ENCODE results near the gene MRAS. TPM values are rescaled to one million over a fixed set of nuclear protein-coding genes. Genes with fewer than 3 reads are reported as not detected.

Gene MRAS
- total RNA-seq, 1 experiment from 2014 or later: 58.8 TPM

DNA sequence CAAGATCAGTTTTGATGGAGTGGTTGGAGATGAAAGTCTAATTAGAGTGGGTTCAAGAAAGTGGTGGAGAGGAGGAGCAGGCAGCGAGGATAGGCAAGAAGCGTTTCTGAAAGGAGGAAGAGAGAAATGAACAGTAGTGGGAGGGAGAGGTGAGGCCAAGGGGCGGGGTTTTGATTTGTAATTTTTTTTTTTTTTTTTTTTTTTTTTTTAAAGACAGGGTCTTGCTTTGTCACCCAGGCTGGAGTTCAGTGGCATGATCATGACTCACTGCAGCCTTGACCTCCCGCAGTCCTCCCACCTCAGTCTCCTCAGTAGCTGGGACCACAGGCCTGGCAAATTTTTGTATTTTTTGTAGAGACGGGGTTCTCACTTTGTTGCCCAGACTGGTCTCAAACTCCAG lies 36.6 kb downstream of the MRAS start:
- no peak for DNase-seq (ENCODE audit: low read depth)

DNA sequence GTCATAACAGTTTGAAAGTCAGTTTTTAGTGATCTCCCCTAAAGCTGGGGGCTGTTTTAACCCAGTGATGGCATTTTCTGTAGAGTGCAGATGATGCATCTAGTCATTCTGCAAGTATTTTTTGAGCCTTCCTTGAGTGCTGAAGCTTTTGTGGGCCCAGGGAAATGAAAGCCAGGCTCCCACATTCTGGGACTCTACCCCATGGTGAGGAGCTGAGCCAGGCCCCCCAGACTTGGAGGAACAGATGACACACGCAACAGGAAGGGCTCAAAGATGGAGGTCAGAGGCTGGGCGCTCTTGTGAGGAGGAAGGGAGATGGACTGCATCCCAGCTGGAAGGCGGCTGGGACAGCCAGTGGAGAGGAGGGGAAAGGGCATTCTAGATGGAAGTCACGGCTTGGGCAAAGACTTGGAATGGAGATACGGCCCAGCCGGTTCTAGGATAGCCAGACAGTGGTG lies 40.8 kb downstream of the MRAS start:
- DNase-seq (ENCODE audit: low read depth): no peak

DNA sequence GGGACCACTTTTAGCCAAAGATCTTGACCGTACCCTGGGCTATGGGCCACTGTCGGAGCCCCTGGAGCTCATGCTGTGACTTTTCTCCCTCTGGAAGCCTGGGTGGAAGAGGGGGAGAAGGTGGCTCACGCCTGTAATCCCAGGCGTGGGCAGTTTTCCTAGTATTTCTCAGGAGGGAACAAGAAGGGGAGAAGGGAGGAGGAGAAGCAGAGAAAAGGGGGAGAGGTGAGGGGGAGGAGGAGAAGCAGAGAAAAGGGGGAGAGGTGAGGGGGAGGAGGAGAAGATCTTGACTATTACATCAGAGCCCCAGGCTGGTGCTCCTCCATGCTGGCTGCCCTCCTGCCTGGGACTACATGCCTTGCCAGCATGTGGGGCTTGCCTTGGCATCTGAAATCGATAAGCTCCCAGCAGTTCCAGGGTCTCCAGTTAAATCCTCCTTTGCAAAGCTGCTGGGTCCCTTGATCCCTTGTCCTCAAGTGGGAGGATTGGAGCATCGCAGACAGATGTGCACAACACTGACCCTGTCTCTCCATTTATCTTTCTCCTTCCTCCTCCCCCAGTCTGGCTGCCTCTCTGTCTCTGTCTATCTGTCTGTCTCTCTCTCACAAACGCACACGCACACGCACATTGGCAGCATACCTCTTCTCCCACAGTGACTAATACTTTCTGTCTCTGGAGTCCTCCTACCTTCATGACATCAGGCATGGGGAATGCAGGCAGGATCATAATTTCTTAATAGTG lies 41.6 kb downstream of the MRAS start:
- peak; percentile 83 for DNase-seq (ENCODE audit: low read depth)

DNA sequence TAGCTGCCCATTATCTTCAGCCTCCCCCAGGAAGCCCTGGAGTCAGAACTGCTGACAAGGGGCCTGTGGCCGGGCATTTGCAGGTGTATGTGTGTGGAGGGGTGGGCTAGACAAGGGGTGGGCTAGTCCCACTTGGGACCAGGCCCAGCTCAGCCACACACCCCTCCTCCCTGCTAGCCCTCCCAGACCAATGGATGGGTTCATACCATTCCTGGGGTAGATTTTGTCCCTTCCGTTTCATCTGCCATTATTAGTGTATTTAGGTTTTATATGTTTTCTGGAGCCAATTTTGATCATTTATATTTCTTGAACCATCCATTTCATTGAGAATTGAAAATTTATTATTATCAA lies 42.2 kb downstream of the MRAS start:
- DNase-seq (ENCODE audit: low read depth): no peak

DNA sequence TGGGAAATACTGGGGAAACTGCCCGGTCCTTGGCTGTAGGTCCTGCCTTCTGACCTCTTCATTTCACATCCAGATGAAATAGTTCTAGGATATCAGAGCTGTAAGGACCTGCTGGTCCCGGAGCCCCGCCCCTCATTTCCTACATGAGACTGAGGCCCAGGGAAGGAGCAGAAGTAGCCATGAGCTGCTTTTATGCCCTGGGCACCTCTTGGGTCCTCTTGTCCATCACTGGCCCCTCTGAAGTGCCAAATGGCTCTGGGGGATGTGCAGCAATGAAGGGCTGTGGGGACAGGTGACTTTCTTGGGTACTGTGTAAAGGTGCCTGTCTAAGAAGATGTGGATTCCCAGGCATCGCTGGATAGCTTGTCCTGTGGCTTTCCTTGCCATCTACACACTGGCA lies 45.8 kb downstream of the MRAS start:
- no peak for DNase-seq (ENCODE audit: low read depth)

DNA sequence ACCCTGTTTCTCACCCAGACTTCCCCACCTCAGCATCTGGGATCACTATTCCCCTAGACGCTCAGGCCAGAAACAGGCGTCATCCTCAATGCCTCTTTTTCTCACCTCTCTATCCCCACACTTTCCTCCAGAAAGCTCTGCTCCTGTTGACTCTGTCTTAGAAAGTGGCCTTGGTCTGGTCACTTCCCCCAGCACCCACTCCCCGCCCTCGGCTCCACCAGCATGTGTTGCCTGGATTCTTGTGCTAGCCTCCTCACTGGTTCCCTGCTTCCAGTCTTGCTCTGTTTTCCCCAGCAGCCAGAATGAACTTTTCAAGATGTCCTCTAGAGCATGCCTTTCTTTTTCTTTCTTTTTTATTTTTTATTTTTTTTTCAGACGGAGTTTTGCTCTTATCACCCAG lies 46.3 kb downstream of the MRAS start:
- no peak for DNase-seq (ENCODE audit: low read depth)

DNA sequence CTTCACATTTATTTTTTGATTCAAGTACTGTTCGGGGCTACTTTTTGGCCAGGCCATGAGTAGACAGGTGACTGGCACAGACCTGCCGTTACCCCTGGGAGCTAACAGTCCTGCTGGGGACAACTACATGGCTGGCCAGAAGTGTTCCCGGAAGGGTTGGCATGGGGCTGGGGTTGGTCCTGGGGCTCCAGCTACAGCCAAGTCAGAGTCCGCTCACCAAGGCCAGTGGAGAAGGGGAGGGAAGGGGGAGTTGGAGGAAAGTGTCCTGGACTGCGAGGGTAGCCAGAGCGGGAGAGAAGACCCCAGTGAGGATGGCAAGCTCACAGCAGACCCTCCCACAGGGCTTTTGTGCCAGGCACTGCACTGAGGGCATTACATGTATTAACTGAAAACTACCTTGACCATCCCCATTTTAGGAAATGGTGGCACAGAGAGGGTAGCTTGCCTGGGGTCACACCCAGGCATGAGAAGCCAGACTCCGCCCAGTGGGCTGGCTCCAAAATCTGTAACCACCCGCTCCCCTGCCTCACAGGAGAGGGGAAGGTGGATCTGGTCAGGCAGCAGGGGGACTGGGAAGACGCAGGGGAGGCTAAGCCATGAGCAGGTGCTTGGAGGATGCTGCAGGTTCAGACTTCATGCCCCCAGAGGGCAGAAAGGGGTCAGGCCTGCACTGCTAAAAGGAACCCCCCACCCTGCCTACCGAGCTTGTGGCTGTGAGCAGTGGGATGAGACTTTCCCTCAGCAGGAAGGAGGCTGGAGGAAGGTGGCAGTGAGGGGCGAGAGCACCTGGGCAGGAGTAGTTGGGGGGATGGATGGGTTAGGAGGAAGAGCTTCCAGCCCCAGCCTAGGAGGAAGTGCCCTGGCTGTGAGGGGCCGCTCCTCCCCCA lies 47.7 kb downstream of the MRAS start:
- no peak for DNase-seq (ENCODE audit: low read depth)

DNA sequence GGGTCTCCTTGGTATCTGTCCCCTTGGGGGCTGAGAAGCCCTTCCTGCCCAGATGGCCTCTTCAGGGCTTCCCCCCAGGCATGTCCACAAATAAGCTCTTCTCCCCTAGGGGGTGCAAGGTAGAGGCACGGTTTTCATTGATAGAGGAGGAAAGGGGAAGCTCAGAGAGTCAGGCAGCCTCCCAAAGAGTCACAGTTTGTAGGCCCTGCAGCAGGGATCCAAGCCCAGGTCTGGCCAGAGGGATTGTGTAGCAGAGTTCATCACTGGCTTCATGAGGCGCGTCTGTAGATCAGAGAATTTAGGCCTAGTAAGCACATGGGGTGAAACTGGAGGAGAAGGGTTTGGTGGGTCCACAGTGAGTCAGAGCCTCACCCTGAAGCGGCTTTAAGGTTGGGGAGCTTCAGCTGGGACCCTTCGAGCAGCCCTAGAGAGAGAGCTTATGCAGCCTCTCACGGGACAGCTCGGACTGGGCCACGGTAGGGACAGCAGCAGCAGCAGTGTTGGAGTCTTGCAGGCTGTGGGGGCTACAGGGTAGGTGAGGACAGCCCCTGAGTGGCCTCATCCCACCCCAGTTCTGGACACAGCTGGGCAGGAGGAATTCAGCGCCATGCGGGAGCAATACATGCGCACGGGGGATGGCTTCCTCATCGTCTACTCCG lies 48.5 kb downstream of the MRAS start:
- DNase-seq (ENCODE audit: low read depth): no peak

DNA sequence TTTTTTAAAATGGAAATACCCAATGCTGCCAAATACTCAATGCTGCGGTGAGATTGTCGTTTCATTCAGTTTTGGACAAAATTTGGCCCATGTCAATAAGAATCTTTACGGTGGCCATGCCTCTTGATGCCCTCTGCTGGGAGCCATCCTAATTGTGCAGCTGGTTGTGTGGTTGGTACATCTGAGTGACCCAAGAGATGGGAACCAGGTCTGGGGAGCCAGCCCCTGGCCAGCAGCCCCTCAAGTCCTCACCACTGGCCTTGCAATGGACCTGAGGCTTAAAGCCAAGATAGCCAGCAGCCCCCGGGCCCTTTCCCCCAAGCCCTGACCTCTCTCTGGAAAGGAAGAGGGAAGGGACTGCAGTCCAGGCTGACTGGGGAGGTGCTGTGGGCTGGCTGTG lies 49.6 kb downstream of the MRAS start:
- DNase-seq (ENCODE audit: low read depth): no peak

DNA sequence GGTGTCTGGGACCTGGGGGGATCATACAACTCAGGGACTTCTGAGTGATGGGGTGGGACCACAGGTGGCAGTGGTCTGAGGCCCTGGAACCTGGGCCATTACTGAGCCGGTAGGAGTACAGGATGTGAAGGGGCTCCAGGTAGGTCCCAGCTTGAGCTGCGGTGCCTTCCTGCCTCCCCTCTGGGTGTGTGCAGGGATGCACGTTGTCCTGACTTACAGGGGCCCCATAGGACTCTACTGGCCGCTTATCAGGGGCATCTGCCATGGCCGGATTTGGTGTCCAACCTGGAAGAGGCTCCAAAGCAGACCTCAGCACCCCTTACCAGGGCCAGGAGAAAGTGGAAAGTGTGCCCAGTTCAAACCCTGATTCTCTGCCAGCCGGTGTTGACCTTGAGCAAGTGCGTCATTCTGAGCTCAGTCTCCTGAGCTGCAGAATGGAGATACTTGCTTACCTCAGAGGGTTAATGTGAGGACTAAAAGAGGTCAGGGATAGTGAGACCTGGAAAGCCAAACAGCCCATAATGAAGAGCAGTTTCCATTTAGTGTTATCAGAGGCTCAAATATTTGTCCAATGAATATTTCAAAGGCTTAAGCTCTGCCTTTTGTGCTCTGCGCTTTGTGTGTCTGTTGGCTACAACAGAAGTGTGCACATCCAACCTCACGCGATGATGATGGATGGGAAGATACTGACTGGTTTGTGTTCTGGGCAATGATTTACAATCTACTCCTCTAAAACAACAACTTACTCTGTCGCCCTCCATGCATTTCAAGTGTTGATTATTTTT lies 50.6 kb downstream of the MRAS start:
- no peak for DNase-seq (ENCODE audit: low read depth)

DNA sequence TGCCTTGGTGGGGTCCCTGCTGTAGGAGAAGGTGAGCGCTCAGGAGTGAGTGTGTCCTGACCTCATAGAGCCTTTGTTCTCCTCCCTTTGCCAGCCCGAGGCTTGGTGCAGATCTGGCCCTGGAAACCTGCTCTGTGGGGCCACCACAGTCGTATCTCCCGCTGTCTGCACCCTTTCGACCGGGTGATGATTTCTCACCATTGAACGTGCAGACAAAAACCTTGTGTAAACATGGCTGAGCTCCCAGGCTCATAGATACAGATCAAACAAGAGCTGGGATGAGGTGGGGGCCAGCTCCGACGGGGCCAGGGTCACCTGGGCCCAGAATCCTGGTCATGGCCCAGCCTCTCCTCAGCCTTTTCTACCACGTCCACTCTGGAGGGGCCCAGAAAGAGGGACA lies 51.4 kb downstream of the MRAS start:
- DNase-seq (ENCODE audit: low read depth): no peak

DNA sequence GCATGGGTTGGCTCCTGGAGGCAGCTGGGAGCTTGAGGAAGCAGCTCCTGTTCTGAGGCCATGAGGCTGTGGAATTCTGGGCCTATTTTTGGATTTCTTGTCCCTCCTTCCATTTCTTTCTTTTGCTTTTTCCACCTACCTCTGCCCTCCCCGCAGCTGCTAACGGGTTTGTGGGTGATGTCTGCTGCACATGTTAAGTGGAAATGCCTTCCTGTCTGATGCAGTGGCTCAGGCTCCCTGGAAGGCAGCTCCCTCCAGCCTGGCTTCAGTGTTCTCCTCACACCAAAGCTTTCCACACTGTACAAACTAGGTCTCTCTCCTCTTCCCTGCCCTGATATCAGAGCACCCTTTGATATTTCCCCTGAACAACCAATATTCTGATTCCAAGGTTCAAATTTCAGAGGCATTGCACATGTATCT lies 52.3 kb downstream of the MRAS start:
- DNase-seq (ENCODE audit: low read depth): no peak

DNA sequence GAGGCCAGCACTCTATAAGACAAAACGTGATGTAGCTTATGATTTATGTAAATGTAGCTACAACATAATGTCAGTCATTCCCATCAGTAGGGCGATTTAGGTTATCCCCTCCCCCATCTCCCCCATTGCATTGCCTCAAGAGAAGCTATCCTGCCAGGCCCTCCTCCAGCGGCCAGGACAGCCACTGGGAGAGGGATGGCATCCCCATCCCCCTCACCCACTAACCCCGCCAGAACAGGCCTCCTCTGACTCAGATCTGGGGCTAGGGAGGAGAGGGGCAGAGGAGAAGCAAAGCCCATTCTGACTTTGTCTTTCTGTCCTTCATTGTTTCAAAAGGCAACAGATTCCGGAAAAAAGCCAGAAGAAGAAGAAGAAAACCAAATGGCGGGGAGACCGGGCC lies 53.5 kb downstream of the MRAS start:
- DNase-seq (ENCODE audit: low read depth): no peak

DNA sequence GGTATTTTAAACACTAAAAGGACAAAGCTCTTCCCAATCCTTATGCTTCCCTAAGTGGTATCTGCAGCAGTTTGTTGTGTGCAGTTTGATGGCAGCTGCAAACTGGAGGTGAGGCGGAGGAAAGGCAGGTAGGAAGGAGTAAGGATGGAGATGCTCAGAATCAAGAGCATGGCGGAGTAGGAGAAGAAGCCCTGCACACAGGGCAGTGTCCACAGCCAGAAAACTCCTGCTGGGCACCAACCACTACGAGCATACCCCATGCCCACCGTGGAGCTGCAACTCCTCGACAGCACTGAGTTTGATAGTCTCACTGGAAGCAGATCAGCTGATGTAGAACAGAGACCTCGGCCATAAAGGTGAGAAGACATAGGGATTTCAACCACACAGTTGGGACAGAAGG lies 55.7 kb downstream of the MRAS start:
- no peak for DNase-seq (ENCODE audit: low read depth)

DNA sequence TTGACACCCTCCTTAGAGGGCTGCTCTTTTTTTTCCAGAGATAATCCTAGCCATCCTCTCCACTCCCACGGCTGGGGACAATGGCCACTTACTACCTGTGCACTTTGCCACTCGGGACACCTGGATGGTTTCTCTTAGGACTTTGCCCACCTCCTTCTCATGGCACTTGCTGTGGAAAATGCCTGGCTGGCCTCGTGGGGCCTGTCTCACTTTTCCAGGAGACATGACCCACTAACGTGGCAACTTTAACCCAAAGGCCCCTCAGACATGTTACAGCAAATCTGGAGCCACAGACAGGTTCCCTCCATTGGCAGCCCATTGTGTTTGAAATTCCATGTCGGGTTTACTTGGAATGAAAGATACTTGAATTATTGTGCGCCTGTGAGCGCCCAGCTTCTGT lies 56.6 kb downstream of the MRAS start:
- no peak for DNase-seq (ENCODE audit: low read depth)

DNA sequence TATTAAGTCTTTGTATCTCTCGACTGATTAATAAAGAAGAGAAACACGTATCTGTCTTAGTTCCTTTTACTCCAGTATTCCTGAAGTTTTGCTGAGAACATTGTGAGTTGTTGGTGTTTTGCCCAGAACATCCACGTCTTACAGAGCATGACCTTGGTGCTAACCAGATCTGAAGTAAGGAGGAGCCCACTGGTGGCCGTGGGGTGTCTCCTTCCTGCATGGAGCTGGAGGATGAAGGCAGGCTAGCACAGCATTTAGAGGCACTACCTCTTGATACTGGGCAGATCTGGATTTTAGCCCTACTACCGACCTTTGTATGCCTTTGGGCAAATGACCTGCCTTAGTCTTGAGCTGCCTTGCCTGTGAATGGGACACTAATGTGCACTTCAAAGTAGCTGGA lies 57.1 kb downstream of the MRAS start:
- no peak for DNase-seq (ENCODE audit: low read depth)

DNA sequence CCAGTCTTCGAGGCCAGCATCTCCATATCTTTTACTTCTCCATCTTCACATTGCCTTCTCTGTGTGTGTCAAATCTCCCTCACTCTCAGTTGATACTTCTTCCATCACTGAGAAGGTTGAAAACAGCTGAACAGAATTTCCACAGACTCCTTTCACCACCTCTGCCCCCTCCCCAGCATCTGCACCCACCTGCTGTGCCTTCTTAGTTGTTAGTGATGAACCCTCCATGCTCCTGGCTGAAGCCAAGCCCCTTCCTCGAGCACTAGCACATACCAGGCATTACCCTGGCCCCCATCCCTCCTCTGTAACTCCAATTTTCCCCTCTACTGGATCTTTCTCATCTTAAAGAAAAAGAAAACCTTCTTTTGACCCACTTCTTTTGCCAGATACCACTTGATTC lies 58.2 kb downstream of the MRAS start:
- no peak for DNase-seq (ENCODE audit: low read depth)

DNA sequence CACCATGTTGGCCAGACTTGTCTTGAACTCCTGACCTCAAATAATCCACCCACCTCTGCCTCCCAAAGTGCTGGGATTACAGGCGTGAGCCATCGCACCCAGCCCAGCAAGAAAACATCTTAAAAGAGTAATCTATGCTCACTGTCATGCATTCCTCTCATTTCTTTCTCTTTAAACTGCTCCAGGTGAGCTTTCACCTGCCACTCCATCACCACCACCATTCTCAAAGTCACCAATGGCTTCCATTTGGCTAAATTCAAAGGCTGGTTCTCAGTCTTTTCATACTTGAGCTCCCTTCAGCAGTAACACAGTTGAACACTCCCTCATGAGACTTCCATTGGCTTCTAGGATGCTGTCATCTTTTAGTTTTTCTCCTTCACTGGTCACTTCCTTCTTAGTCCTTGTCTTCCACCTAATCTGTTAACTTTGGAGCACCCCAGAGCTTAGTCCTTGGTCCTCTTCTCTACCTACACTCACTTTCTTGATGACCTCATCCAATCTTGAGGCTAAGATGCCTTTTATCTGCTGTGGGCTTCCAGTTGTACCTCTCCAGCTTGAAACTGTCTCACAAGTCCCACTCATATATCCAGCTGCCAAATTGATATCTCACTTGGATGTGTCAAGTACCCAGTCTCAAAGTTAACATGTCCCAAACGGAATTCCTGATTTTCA lies 59.0 kb downstream of the MRAS start:
- no peak for DNase-seq (ENCODE audit: low read depth)

DNA sequence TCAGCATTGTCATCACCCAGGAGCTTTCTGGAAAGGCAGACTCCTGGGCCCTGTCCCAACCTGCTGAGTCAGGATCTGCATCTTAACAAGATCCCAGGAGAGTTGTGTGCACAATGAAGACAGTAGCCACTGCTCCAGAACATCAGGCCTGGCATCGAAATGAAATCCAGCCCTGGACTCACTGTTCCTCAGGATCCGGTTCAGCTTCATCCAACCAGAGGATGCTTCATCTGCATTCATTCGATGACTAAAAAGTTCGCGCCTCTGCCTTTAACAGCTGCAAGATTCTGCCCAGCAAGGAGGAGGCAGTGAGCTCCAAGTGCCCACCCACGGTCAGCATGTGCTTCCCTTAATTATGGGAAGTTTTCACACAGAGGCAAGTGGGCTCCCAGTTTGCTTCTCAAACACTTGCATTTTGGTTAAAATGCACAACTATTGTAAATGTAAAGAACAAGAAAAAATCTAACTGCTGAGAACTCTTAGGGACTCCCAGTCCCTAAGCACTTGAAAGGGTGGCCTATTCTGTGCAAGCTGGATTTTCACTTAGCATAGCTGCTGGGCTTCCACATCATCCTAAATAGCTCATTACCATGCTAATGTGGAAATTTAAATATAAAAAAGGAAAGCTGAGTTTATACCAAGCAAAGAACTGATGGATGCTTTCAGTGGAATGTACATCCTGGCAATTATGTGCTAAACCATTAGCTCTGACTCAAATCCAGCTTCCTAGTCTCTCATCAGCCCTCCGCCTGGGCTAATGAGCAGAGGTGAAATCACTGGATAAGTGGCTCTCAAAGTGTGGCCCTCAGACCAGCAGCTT lies 60.6 kb downstream of the MRAS start:
- peak; percentile 84 for DNase-seq (ENCODE audit: low read depth)
